ENCODE measurements around the gene KIF2A. TPM values are rescaled to one million over a fixed set of nuclear protein-coding genes. Genes with fewer than 3 reads are reported as not detected.

KIF2A gene
- total and polyA plus RNA-seq, 2 of the 8 experiments (the other 6 are each of a cell fraction or from before 2014, with no cell fraction given), result 18.4 to 97.1 TPM

GRCh38 chr5:62371409-62371808, 65.4 kb downstream of the KIF2A start:
- no peak for DNase-seq (ENCODE audit: low read depth in 1 of 2, low spot score in 2 of 2)
- no peak overlapping the region for H3K4ac ChIP-seq (replicated peaks; ENCODE audit: insufficient read length, low read depth, low read length)
- CTCF ChIA-PET (ENCODE audit: partially characterized antibody), result no interaction called here
- no peaks in the 10 kb centered on the region for H3K4me1 ChIP-seq (replicated peaks in 1 of 4; ENCODE audit: control insufficient read depth in 3 of 4, insufficient read depth in 4 of 4, low read length in 3 of 4)
- H4K91ac ChIP-seq (replicated peaks; ENCODE audit: insufficient read length, low read length), result no peak overlapping the region
- peaks cover 2 to 34% (median 22%) of the 10 kb centered on the region in 4 experiments; a peak in 6 of 8 replicates for H3K36me3 ChIP-seq (ENCODE audit: control insufficient read depth in 2 of 4, insufficient read depth in 4 of 4, low read length in 3 of 4)
- H3K14ac ChIP-seq (ENCODE audit: insufficient read length), result no peak overlapping the region
- no peak overlapping the region for H3K56ac ChIP-seq (replicated peaks; ENCODE audit: insufficient read length, low read depth, low read length)
- no peaks in the 10 kb centered on the region for H4K20me1 ChIP-seq (replicated peaks in 1 of 2; ENCODE audit: control insufficient read depth in 1 of 2, insufficient read depth in 2 of 2, low read length in 2 of 2)
- no peak overlapping the region for H3K23ac ChIP-seq (ENCODE audit: insufficient read length)
- H3K9me3 ChIP-seq (ENCODE audit: insufficient read depth in 2 of 2, low read depth in 1 of 2, low read length in 1 of 2), result no peaks in the 10 kb centered on the region
- POLR2A ChIA-PET (ENCODE audit: partially characterized antibody), result no interaction called here
- no peak overlapping the region for H2BK15ac ChIP-seq (ENCODE audit: low read length)
- no peak overlapping the region for H3K18ac ChIP-seq (ENCODE audit: extremely low read depth, low read length)
- H3K27ac ChIP-seq (ENCODE audit: low read depth, low read length), result no peak overlapping the region
- FAIRE-seq, result no peak
- no peaks in the 10 kb centered on the region for H3K79me2 ChIP-seq (ENCODE audit: control insufficient read depth in 1 of 2, insufficient read depth in 2 of 2, low read length in 2 of 2)
- H3K27me3 ChIP-seq (replicated peaks in 1 of 4; ENCODE audit: control insufficient read depth in 3 of 4, extremely low read depth in 1 of 4, insufficient read depth in 3 of 4, low read length in 3 of 4), result no peaks in the 10 kb centered on the region
- no peak overlapping the region for H3K9ac ChIP-seq (replicated peaks in 1 of 4; ENCODE audit: extremely low read depth in 1 of 4, low read depth in 3 of 4, low read length in 3 of 4)
- no peak overlapping the region for H2BK5ac ChIP-seq (ENCODE audit: low read depth, low read length)
- no peak overlapping the region for H4K8ac ChIP-seq (ENCODE audit: extremely low read depth, insufficient read depth, low read length)
- H3K4me3 ChIP-seq (ENCODE audit: extremely low read depth in 1 of 4, insufficient read depth in 2 of 4, low read depth in 3 of 4, low read length in 4 of 4), result no peak overlapping the region
- no peaks in the 10 kb centered on the region for H3K23me2 ChIP-seq (ENCODE audit: low read depth, low read length)
- no peak overlapping the region for H2BK20ac ChIP-seq (ENCODE audit: low read length)
- H2BK12ac ChIP-seq (ENCODE audit: low read depth, low read length), result no peak overlapping the region
- no peak overlapping the region for H2BK120ac ChIP-seq (replicated peaks; ENCODE audit: low read depth, low read length)
- H4K5ac ChIP-seq (ENCODE audit: insufficient read length, low read depth, low read length), result no peak overlapping the region
- H2AK5ac ChIP-seq (ENCODE audit: low read depth, low read length), result no peak overlapping the region
- no peak overlapping the region for H2AFZ ChIP-seq (ENCODE audit: low read length)
- H3K4me2 ChIP-seq (ENCODE audit: insufficient read depth in 1 of 2, low read depth in 2 of 2, low read length in 2 of 2), result no peak overlapping the region
- TF ChIP-seq EZH2 (IDR thresholded peaks at IDR 0.05; ENCODE audit: low read depth, low read length, severe bottlenecking) (no peak), SIX5 (IDR thresholded peaks at IDR 0.05; ENCODE audit: low read depth, low read length) (no peak), SUZ12 (IDR thresholded peaks at IDR 0.05; ENCODE audit: low read length) (no peak), BRCA1 (IDR thresholded peaks at IDR 0.05; ENCODE audit: low read depth, low read length) (no peak), ASH2L (IDR thresholded peaks at IDR 0.05; ENCODE audit: low read length) (no peak), SRF (IDR thresholded peaks at IDR 0.05; ENCODE audit: low read depth, low read length) (no peak), CTBP2 (IDR thresholded peaks at IDR 0.05; ENCODE audit: borderline replicate concordance, insufficient read depth, insufficient read length, low read length) (no peak), JUN (IDR thresholded peaks at IDR 0.05; ENCODE audit: low read depth, low read length) (no peak), KDM5A (IDR thresholded peaks at IDR 0.05; ENCODE audit: low read length) (no peak), TCF12 (IDR thresholded peaks at IDR 0.05; ENCODE audit: low read depth, low read length) (no peak), SP2 (IDR thresholded peaks at IDR 0.05; ENCODE audit: low read length) (no peak), BACH1 (IDR thresholded peaks at IDR 0.05; ENCODE audit: low read length) (no peak), TBP (IDR thresholded peaks at IDR 0.05; ENCODE audit: low read depth, low read length) (no peak), JUND (IDR thresholded peaks at IDR 0.05; ENCODE audit: low read length) (no peak), SIRT6 (IDR thresholded peaks at IDR 0.05; ENCODE audit: low read length) (no peak)
- TF ChIP-seq, protein P1, sequence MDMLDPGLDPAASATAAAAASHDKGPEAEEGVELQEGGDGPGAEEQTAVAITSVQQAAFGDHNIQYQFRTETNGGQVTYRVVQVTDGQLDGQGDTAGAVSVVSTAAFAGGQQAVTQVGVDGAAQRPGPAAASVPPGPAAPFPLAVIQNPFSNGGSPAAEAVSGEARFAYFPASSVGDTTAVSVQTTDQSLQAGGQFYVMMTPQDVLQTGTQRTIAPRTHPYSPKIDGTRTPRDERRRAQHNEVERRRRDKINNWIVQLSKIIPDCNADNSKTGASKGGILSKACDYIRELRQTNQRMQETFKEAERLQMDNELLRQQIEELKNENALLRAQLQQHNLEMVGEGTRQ (IDR thresholded peaks at IDR 0.05; ENCODE audit: low read length), result no peak
- H3K79me1 ChIP-seq (ENCODE audit: low read depth, low read length), result no peaks in the 10 kb centered on the region

All from H1 (cell line).